Stomach (tissue), 4 donors: ENCODE measurements around the gene FXYD4.

Experiments used
- EP300 ChIP-seq: sonication (generic); formaldehyde crosslinking; IDR thresholded peaks from one replicate; pipeline ENCODE4 v1.6.1; 2017; ENCODE audit warnings: antibody characterized with exemption
- POLR2A ChIP-seq, 4 donors: fragments of 450-650 bp; IDR thresholded peaks; one replicate each; pipeline ENCODE4 v1.6.1; 2016; ENCODE audit warnings: antibody characterized with exemption in 4 of 4, control low read depth in 2 of 4, mild to moderate bottlenecking in 1 of 4, moderate library complexity in 1 of 4
- POLR2AphosphoS5 ChIP-seq, 3 donors: sonication (generic); formaldehyde crosslinking; IDR thresholded peaks; one replicate each; pipeline ENCODE4 v1.6.1; 2016; ENCODE audit warnings: antibody characterized with exemption in 3 of 3
- TF ChIP-seq, protein P1 (sequence below), 7 experiments: fragments of 450-650 bp in 4 of 7; fragments of 200-600 bp in 3 of 7; sonication (generic) in 3 of 7; IDR thresholded peaks; one replicate each; pipeline ENCODE4 v1.5.1; 2016 to 2019; ENCODE audit warnings: antibody characterized with exemption in 7 of 7, control low read depth in 2 of 7, mild to moderate bottlenecking in 1 of 7

GRCh38 chr10:43389867-43390266 is 18.4 kb downstream of the FXYD4 start:
- TF ChIP-seq POLR2A (IDR thresholded peaks at IDR 0.05) (no peak), EP300 (no peak), POLR2AphosphoS5 (IDR thresholded peaks at IDR 0.05) (no peak)
- TF ChIP-seq, protein P1, sequence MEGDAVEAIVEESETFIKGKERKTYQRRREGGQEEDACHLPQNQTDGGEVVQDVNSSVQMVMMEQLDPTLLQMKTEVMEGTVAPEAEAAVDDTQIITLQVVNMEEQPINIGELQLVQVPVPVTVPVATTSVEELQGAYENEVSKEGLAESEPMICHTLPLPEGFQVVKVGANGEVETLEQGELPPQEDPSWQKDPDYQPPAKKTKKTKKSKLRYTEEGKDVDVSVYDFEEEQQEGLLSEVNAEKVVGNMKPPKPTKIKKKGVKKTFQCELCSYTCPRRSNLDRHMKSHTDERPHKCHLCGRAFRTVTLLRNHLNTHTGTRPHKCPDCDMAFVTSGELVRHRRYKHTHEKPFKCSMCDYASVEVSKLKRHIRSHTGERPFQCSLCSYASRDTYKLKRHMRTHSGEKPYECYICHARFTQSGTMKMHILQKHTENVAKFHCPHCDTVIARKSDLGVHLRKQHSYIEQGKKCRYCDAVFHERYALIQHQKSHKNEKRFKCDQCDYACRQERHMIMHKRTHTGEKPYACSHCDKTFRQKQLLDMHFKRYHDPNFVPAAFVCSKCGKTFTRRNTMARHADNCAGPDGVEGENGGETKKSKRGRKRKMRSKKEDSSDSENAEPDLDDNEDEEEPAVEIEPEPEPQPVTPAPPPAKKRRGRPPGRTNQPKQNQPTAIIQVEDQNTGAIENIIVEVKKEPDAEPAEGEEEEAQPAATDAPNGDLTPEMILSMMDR (IDR thresholded peaks at IDR 0.05), result no peak
